CD4-positive, alpha-beta T cell (primary cell): ENCODE data around the gene TENM4. TPM values are rescaled to one million over a fixed set of nuclear protein-coding genes. Genes with fewer than 3 reads are reported as not detected.

Source experiments
- ATAC-seq: fragments of 200-7000 bp; cut with Tn5 transposase; one replicate; pipeline ENCODE4 v1.10.0; 2022; ENCODE audit warnings: mild to moderate bottlenecking; ENCODE audit not compliant: poor library complexity
- CTCF ChIA-PET: fragments of 350-600 bp; sonication (Branson Sonifier 250); formaldehyde crosslinking; loops from one replicate; lab custom pipeline; 2021; ENCODE audit warnings: antibody characterized with exemption, inconsistent platforms; lab: Charles Lee
- POLR2A ChIA-PET: fragments of 350-600 bp; sonication (Branson Sonifier 250); formaldehyde crosslinking; loops from one replicate; lab custom pipeline; 2021; ENCODE audit warnings: antibody characterized with exemption, inconsistent platforms; lab: Charles Lee
- DNase-seq, 14 experiments: peaks; one replicate each; pipeline ENCODE4 v3.0.0-alpha.2; 2013 to 2020; ENCODE audit warnings: mixed read lengths in 2 of 14
- H3K27ac ChIP-seq, 2 donors: one replicate each; pipeline versions ENCODE4 v1.5.1 to v1.7.0; 2013; ENCODE audit warnings: low read length in 2 of 2, low read depth in 1 of 2, mild to moderate bottlenecking in 1 of 2
- H3K27me3 ChIP-seq, 2 experiments: 1 replicate in 1 of 2; 2 replicates in 1 of 2; pipeline versions ENCODE4 v1.6.1 to v1.7.0; 2013; ENCODE audit warnings: low read length in 2 of 2, control low read depth in 1 of 2, mild to moderate bottlenecking in 1 of 2, moderate library complexity in 1 of 2; ENCODE audit not compliant: insufficient read depth in 2 of 2, control insufficient read depth in 1 of 2
- H3K36me3 ChIP-seq: one replicate; pipeline ENCODE4 v1.6.1; 2013; ENCODE audit warnings: low read length, control low read depth; ENCODE audit not compliant: insufficient read depth
- H3K4me1 ChIP-seq: one replicate; pipeline ENCODE4 v1.6.1; 2013; ENCODE audit warnings: low read length, control low read depth; ENCODE audit not compliant: insufficient read depth
- H3K4me3 ChIP-seq: one replicate; pipeline ENCODE4 v1.5.1; 2013; ENCODE audit warnings: mild to moderate bottlenecking, low read length, moderate library complexity
- H3K9me3 ChIP-seq, 2 experiments: 1 replicate in 1 of 2; 2 replicates in 1 of 2; pipeline versions ENCODE4 v1.6.1 to v1.7.0; 2013; ENCODE audit warnings: low read length in 2 of 2, mild to moderate bottlenecking in 2 of 2, control low read depth in 1 of 2, moderate library complexity in 1 of 2; ENCODE audit not compliant: control insufficient read depth in 1 of 2, insufficient read depth in 1 of 2
- H3K27ac Mint-ChIP-seq: one replicate; pipeline ENCODE4 v1.8.0; 2020; ENCODE audit warnings: mixed read lengths
- H3K27me3 Mint-ChIP-seq: one replicate; pipeline ENCODE4 v1.8.0; 2021; ENCODE audit warnings: mixed read lengths
- H3K36me3 Mint-ChIP-seq: one replicate; pipeline ENCODE4 v1.8.0; 2021; ENCODE audit warnings: low read depth, mixed read lengths
- H3K4me1 Mint-ChIP-seq: one replicate; pipeline ENCODE4 v1.8.0; 2021; ENCODE audit warnings: low read depth, mixed read lengths
- H3K4me3 Mint-ChIP-seq: one replicate; pipeline ENCODE4 v1.8.0; 2020; ENCODE audit warnings: mild to moderate bottlenecking, mixed read lengths
- H3K9me3 Mint-ChIP-seq: one replicate; pipeline ENCODE4 v1.8.0; 2020; ENCODE audit warnings: mixed read lengths
- CTCF ChIP-seq: fragments of 200-600 bp; IDR thresholded peaks from one replicate; pipeline ENCODE4 v1.8.0; 2022; ENCODE audit warnings: antibody characterized with exemption, mild to moderate bottlenecking
- intact Hi-C, 2 experiments: fragments of 100-400 bp; cut with DNase I in 1 of 2; cut with micrococcal nuclease in 1 of 2; formaldehyde crosslinking; loops; one replicate each; pipeline versions ENCODE4 v1.15.1 to v1.9.0; 2023 to 2025; cut with DNase I, micrococcal nuclease
- total RNA-seq, 174 experiments: library from RNA in 2 of 174; stranded (reverse) in 2 of 174; gene quantifications; one replicate each; pipeline ENCODE4 v1.2.3 and lab custom pipeline; 2021 to 2026

TENM4 gene
- total RNA-seq, 2 experiments from 2014 or later = 0.22 to 0.31 TPM

GRCh38 chr11:78784321-78785061 is 656.3 kb downstream of the TENM4 start:
- intact Hi-C loops = no loop called here
- TF ChIP-seq CTCF = no peak
- Histone ChIP-seq H3K36me3 (no peaks in the 10 kb centered on the region), H3K4me1 (no peaks in the 10 kb centered on the region), H3K9me3 (peaks cover 0 to 4% of the 10 kb centered on the region in 2 experiments), H3K4me3 (no peak overlapping the region), H3K27me3 (no peaks in the 10 kb centered on the region), H3K27ac (no peak overlapping the region)
- H3K27me3 Mint-ChIP-seq = peaks cover 20% of the 10 kb centered on the region
- H3K36me3 Mint-ChIP-seq = no peaks in the 10 kb centered on the region
- H3K4me1 Mint-ChIP-seq = no peaks in the 10 kb centered on the region
- ATAC-seq (no peak), DNase-seq (no peak)
- H3K27ac Mint-ChIP-seq = no peak overlapping the region
- POLR2A ChIA-PET = no interaction called here
- no peak overlapping the region for H3K4me3 Mint-ChIP-seq
- CTCF ChIA-PET = no interaction called here
- H3K9me3 Mint-ChIP-seq = no peaks in the 10 kb centered on the region

GRCh38 chr11:78783846-78784245 is 657.0 kb downstream of the TENM4 start:
- H3K9me3 ChIP-seq = peaks cover 0 to 4% of the 10 kb centered on the region in 2 experiments
- no peaks in the 10 kb centered on the region for H3K36me3 ChIP-seq
- H3K36me3 Mint-ChIP-seq = no peaks in the 10 kb centered on the region
- ChIA-PET CTCF (no interaction called here), POLR2A (no interaction called here)
- H3K4me3 Mint-ChIP-seq = no peak overlapping the region
- H3K9me3 Mint-ChIP-seq = no peaks in the 10 kb centered on the region
- intact Hi-C loops = no loop called here
- no peak for ATAC-seq
- no peaks in the 10 kb centered on the region for H3K4me1 Mint-ChIP-seq
- no peak overlapping the region for H3K27ac Mint-ChIP-seq
- no peak overlapping the region for H3K4me3 ChIP-seq
- no peak overlapping the region for H3K27ac ChIP-seq
- H3K4me1 ChIP-seq = no peaks in the 10 kb centered on the region
- TF ChIP-seq CTCF = no peak
- DNase-seq = no peak
- H3K27me3 Mint-ChIP-seq = peaks cover 20% of the 10 kb centered on the region
- H3K27me3 ChIP-seq = no peaks in the 10 kb centered on the region

- ChIA-PET POLR2A (no interaction called here), CTCF (no interaction called here)
- Mint-ChIP-seq H3K27ac (no peak overlapping the region), H3K4me3 (no peak overlapping the region), H3K9me3 (no peaks in the 10 kb centered on the region), H3K4me1 (no peaks in the 10 kb centered on the region), H3K36me3 (no peaks in the 10 kb centered on the region), H3K27me3 (peaks cover 20% of the 10 kb centered on the region)
- DNase-seq = no peak
- ATAC-seq = no peak
- intact Hi-C loops = no loop called here
- Histone ChIP-seq H3K27me3 (no peaks in the 10 kb centered on the region), H3K4me3 (no peak overlapping the region), H3K4me1 (no peaks in the 10 kb centered on the region), H3K9me3 (peaks cover 0 to 4% of the 10 kb centered on the region in 2 experiments), H3K36me3 (no peaks in the 10 kb centered on the region), H3K27ac (no peak overlapping the region)
- TF ChIP-seq CTCF = no peak
Measured at GRCh38 chr11:78783301-78783700, 657.5 kb downstream of the TENM4 start.
